Measurements from ENCODE around the gene NLGN3.

Gene NLGN3

DNA sequence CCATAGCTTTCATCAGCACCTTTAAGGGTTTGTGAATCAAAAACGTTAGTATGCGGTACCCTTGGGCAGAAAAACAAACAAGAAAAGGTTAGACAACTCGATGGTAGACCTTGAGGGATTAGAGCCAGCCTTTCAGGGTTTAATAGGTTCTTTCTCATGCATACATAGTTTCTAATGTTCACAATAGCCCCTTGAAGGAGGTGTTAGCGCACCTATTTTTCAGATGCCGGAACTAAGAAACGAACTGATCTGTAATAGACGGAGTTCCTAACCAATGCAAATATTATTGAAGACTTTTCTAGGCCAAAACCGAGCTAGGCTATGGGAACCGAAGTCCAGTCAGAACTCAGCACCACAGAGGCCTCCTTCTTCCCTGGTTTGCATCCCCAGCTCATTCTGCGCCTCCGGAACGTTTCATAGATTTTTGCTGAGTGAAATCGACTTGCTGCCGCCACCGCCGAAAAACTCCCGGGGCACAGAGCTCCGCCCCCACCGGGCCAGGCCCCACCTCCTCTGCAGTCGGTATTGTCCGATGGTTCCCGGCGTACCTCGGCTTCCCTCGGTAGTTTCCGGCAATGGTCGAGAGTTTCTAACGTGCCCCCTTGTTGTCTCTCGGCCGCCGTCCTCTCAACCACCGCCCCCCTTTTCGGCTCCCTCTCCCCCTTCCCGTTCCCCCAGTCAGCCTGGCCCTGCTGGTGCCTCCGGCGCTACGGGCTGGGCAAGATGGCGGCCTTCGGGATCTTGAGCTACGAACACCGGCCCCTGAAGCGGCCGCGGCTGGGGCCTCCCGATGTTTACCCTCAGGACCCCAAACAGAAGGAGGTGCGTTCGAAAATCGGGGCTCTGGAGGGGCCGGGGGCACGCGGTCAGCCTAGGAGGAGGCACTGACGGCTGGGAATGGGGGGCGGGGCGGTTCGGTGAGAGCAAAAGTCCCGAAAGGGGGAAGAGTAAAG is 26.3 kb upstream of the NLGN3 start, which contains the start of gene MED12:
TSS of gene MED12 (plus strand) at position 565 of the 953 bp plus-strand sequence. CDS start at position 724, 159 bp downstream.
- H3K9ac ChIP-seq (ENCODE audit: low read length) = peak within 1 kb of the TSS; percentile 89
- peak; percentile 71 for DNase-seq
- peak within 1 kb of the TSS; percentile 3; the same call in 1 of the 2 replicates for H3K27ac ChIP-seq (ENCODE audit: low read length)
- H3K27me3 ChIP-seq (replicated peaks; ENCODE audit: insufficient read depth, low read length) = no peaks in the 10 kb centered on the region
- H3K36me3 ChIP-seq (replicated peaks; ENCODE audit: insufficient read depth, low read length) = no peaks in the 10 kb centered on the region; the same call in 1 of the 2 replicates
- H3K4me1 ChIP-seq (ENCODE audit: low read length) = 0 out of 2 replicates have a peak, but pooled peaks cover 3% of the 10 kb centered on the region
- peak within 1 kb of the TSS; percentile 74 for H3K4me3 ChIP-seq (ENCODE audit: low read length)
- H4K20me1 ChIP-seq (ENCODE audit: insufficient read depth, low read length) = no peaks in the 10 kb centered on the region
- H3K9me2 ChIP-seq (replicated peaks; ENCODE audit: insufficient read depth, low read length) = no peaks in the 10 kb centered on the region
- no peaks in the 10 kb centered on the region for H3K9me3 ChIP-seq (replicated peaks; ENCODE audit: insufficient read depth, low read length)
- H3F3A ChIP-seq (ENCODE audit: insufficient read depth, low read length) = no peaks in the 10 kb centered on the region
- H3K79me2 ChIP-seq (ENCODE audit: low read length) = peaks cover 8% of the 10 kb centered on the region
- H2AFZ ChIP-seq (ENCODE audit: low read length) = peak within 1 kb of the TSS; percentile 65
- TF ChIP-seq, protein P1, sequence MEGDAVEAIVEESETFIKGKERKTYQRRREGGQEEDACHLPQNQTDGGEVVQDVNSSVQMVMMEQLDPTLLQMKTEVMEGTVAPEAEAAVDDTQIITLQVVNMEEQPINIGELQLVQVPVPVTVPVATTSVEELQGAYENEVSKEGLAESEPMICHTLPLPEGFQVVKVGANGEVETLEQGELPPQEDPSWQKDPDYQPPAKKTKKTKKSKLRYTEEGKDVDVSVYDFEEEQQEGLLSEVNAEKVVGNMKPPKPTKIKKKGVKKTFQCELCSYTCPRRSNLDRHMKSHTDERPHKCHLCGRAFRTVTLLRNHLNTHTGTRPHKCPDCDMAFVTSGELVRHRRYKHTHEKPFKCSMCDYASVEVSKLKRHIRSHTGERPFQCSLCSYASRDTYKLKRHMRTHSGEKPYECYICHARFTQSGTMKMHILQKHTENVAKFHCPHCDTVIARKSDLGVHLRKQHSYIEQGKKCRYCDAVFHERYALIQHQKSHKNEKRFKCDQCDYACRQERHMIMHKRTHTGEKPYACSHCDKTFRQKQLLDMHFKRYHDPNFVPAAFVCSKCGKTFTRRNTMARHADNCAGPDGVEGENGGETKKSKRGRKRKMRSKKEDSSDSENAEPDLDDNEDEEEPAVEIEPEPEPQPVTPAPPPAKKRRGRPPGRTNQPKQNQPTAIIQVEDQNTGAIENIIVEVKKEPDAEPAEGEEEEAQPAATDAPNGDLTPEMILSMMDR (IDR thresholded peaks at IDR 0.05; ENCODE audit: low read length) = no peak
- no peak for TF ChIP-seq EZH2phosphoT487 (IDR thresholded peaks at IDR 0.05; ENCODE audit: low read length)
- no peak for TF ChIP-seq EZH2 (optimal IDR thresholded peaks at IDR 0.05; ENCODE audit: low read depth, low read length)
- H3K4me2 ChIP-seq (ENCODE audit: low read depth, low read length) = peak within 1 kb of the TSS; percentile 57

DNA sequence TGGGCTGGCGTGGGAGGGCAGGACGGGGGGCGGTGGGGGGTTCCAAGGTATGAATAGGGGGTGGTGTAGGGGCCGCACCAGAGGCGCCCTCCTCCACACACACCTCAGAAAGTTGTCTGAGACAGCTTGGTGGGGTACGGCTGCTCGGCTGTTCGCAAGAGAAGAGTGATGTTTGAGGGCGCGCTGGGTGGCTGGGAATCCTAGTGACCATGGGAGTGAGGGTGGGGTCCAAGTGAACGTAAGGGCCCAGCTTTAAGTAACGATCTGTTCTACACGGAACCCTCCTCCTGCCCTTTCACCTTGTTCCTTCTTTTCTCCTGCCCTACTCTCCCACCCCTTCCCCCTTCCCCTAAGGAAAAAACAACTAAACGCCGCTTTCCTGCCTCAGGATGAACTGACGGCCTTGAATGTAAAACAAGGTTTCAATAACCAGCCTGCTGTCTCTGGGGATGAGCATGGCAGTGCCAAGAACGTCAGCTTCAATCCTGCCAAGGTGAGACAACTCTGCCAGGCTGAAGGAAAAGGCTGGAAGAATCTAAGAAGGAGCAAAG is 25.6 kb upstream of the NLGN3 start:
- H3K27ac ChIP-seq (ENCODE audit: low read length) = no peak overlapping the region
- H3K4me2 ChIP-seq (ENCODE audit: low read depth, low read length) = peak overlapping the region; percentile 57
- H3K79me2 ChIP-seq (ENCODE audit: low read length) = peaks cover 8% of the 10 kb centered on the region
- H3K9me2 ChIP-seq (replicated peaks; ENCODE audit: insufficient read depth, low read length) = no peaks in the 10 kb centered on the region
- H3F3A ChIP-seq (ENCODE audit: insufficient read depth, low read length) = no peaks in the 10 kb centered on the region
- no peak overlapping the region for H2AFZ ChIP-seq (ENCODE audit: low read length)
- no peaks in the 10 kb centered on the region; the same call in 1 of the 2 replicates for H3K36me3 ChIP-seq (replicated peaks; ENCODE audit: insufficient read depth, low read length)
- no peaks in the 10 kb centered on the region for H3K27me3 ChIP-seq (replicated peaks; ENCODE audit: insufficient read depth, low read length)
- no peaks in the 10 kb centered on the region for H3K9me3 ChIP-seq (replicated peaks; ENCODE audit: insufficient read depth, low read length)
- TF ChIP-seq EZH2 (optimal IDR thresholded peaks at IDR 0.05; ENCODE audit: low read depth, low read length) (no peak), EZH2phosphoT487 (IDR thresholded peaks at IDR 0.05; ENCODE audit: low read length) (no peak)
- TF ChIP-seq, protein P1 (IDR thresholded peaks at IDR 0.05; ENCODE audit: low read length) = no peak
- H3K4me3 ChIP-seq (ENCODE audit: low read length) = peak overlapping the region; percentile 74
- H3K9ac ChIP-seq (ENCODE audit: low read length) = peak overlapping the region; percentile 89; the same call in 1 of the 2 replicates
- DNase-seq = no peak
- no peaks in the 10 kb centered on the region for H4K20me1 ChIP-seq (ENCODE audit: insufficient read depth, low read length)
- H3K4me1 ChIP-seq (ENCODE audit: low read length) = no peaks in the 10 kb centered on the region

DNA sequence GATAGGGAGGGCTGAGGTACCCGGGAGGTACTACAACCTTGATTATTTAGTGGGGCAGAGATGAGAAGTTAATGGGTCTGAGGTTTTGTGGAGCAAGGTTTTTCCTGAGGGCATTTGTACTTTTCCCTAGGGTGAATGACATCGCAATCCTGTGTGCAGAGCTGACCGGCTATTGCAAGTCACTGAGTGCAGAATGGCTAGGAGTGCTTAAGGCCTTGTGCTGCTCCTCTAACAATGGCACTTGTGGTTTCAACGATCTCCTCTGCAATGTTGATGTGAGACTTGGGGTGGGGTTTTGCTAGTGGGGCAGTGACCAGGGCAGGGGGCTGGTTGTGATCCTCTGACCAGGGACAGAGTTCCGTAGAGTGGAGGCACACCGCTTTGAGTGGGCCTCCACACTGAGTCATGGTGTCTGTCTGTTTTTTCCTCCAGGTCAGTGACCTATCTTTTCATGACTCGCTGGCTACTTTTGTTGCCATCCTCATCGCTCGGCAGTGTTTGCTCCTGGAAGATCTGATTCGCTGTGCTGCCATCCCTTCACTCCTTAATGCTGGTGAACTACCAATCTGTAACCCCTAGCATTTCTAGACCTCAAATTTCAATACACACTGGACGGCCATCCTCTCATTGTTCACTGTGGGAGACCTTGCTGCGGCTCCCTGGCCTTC is 16.3 kb upstream of the NLGN3 start:
- no peak overlapping the region for H3K4me3 ChIP-seq (ENCODE audit: low read length)
- H4K20me1 ChIP-seq (ENCODE audit: insufficient read depth, low read length) = no peaks in the 10 kb centered on the region
- TF ChIP-seq, protein P1 (IDR thresholded peaks at IDR 0.05; ENCODE audit: low read length) = no peak
- no peak for TF ChIP-seq EZH2phosphoT487 (IDR thresholded peaks at IDR 0.05; ENCODE audit: low read length)
- TF ChIP-seq EZH2 (optimal IDR thresholded peaks at IDR 0.05; ENCODE audit: low read depth, low read length) = no peak
- H3K36me3 ChIP-seq (replicated peaks; ENCODE audit: insufficient read depth, low read length) = no peaks in the 10 kb centered on the region
- DNase-seq = no peak
- no peak overlapping the region for H2AFZ ChIP-seq (ENCODE audit: low read length)
- H3K27ac ChIP-seq (ENCODE audit: low read length) = no peak overlapping the region
- no peak overlapping the region for H3K9ac ChIP-seq (ENCODE audit: low read length)
- H3K4me1 ChIP-seq (ENCODE audit: low read length) = no peaks in the 10 kb centered on the region
- H3K4me2 ChIP-seq (ENCODE audit: low read depth, low read length) = no peak overlapping the region
- H3K9me3 ChIP-seq (replicated peaks; ENCODE audit: insufficient read depth, low read length) = no peaks in the 10 kb centered on the region
- no peaks in the 10 kb centered on the region for H3K27me3 ChIP-seq (replicated peaks; ENCODE audit: insufficient read depth, low read length)
- no peaks in the 10 kb centered on the region for H3K9me2 ChIP-seq (replicated peaks; ENCODE audit: insufficient read depth, low read length)
- no peaks in the 10 kb centered on the region for H3K79me2 ChIP-seq (ENCODE audit: low read length)
- H3F3A ChIP-seq (ENCODE audit: insufficient read depth, low read length) = no peaks in the 10 kb centered on the region

Measured in MM.1S (cell line).